Bronchial epithelial cell (primary cell): ENCODE measurements around the gene CARHSP1. TPM values are rescaled to one million over a fixed set of nuclear protein-coding genes. Genes with fewer than 3 reads are reported as not detected.
A peak's percentile ranks its signal among the peaks of the same experiment; 100 is the strongest.

Source experiments
- DNase-seq: peaks from one replicate; pipeline ENCODE4 v3.0.0-alpha.2; 2010; ENCODE audit warnings: low read depth
- FAIRE-seq: peaks from 2 replicates; lab custom pipeline; 2011; peaks lifted over from hg19 to GRCh38; lab: Jason Lieb, UNC
- H3K27me3 ChIP-seq: 2 replicates; pipeline ENCODE4 v1.5.1; 2011; ENCODE audit warnings: low read length; ENCODE audit not compliant: control insufficient read depth, insufficient read depth
- H3K36me3 ChIP-seq: 2 replicates; pipeline ENCODE4 v1.5.1; 2011; ENCODE audit warnings: low read length; ENCODE audit not compliant: control insufficient read depth, insufficient read depth
- H3K4me3 ChIP-seq: 2 replicates; pipeline ENCODE4 v1.5.1; 2011; ENCODE audit warnings: mild to moderate bottlenecking, low read depth, low read length, control low read depth
- total RNA-seq: library from RNA; depleted of rRNA; stranded (reverse); fragments of >200 nt; gene quantifications from 2 replicates; pipeline ENCODE4 v1.2.1, GENCODE V29; 2014
- TF ChIP-seq, protein P1 (sequence below): IDR thresholded peaks from 2 replicates; pipeline ENCODE4 v1.5.1; 2011; ENCODE audit warnings: mild to moderate bottlenecking, moderate library complexity, low read length, control low read depth, inconsistent platforms; ENCODE audit not compliant: insufficient read depth, severe bottlenecking

The CARHSP1 gene
- total RNA-seq, 1 donor from 2014 or later: 63.7 TPM

DNA sequence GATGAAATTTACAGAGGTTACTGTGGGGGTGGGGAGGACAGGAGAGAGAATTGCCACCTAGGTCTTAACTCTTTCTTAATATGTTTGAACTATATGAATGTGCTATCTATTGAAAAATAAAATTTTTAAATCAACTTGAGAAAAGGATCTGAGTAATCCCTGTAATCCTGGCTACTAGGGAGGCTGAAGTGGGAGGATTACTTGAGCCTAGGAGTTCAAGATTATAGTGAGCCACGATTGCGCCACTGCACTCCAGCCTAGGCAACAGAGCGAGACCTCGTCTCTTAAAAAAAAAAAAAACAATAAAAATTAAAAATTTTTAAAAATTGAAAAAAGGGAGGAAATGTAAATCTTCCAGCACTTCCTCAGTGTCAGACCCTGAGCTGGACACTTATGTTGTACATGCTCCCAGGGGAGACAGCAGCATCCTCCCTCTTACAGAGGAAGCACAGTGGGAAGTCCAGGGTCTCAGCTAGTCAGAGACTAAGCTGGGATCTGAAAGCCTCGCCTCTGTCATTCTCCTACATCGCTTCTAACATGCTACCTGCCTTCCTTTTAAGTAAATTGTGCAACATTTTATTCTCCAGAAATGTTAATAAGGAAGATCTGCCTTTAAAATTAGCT lies 49.3 kb downstream of the CARHSP1 start:
- FAIRE-seq: no peak

DNA sequence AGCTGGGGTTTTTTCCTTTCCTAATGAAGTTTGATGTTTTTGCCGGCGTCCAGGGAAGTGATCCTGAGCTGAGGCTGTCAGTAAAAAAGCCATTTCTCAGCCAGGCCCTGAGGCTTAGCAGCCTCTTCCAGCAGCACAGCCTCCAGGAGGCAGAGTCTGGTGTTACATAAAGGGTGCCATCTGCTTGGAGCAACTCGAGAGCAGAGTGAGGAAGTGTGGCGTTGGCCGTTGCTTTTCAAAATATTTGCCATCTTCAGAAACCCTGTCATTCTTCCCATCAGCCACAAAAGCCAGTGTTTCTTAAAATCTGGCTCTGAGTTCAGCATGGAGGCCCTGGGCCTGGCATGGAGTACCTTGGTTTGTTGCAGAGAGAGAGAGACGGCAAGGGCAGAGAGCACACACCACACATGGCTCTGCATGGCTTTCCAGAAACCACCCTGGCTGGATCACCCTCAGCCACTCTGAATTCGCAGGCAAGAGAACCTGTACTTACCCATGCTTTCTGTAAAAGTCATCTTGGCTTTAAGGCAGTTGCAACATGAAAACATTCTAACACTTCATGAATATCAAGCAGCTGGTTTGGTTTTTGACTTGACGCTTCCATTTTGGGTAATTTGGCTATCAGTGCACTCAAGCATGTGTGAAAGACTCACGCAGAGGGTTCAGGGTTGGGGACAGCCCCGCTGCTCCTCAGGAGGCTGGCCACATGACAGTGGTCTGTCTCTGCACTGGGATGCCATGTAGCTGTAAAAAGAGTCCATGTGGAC lies 50.1 kb downstream of the CARHSP1 start:
- no peak for DNase-seq
- FAIRE-seq: no peak
- no peaks in the 10 kb centered on the region for H3K27me3 ChIP-seq
- TF ChIP-seq, protein P1, sequence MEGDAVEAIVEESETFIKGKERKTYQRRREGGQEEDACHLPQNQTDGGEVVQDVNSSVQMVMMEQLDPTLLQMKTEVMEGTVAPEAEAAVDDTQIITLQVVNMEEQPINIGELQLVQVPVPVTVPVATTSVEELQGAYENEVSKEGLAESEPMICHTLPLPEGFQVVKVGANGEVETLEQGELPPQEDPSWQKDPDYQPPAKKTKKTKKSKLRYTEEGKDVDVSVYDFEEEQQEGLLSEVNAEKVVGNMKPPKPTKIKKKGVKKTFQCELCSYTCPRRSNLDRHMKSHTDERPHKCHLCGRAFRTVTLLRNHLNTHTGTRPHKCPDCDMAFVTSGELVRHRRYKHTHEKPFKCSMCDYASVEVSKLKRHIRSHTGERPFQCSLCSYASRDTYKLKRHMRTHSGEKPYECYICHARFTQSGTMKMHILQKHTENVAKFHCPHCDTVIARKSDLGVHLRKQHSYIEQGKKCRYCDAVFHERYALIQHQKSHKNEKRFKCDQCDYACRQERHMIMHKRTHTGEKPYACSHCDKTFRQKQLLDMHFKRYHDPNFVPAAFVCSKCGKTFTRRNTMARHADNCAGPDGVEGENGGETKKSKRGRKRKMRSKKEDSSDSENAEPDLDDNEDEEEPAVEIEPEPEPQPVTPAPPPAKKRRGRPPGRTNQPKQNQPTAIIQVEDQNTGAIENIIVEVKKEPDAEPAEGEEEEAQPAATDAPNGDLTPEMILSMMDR: no peak
- peaks cover 28% of the 10 kb centered on the region for H3K36me3 ChIP-seq
- no peak overlapping the region for H3K4me3 ChIP-seq

More for the DNA sequence above, 49.3 kb downstream of the CARHSP1 start:
- TF ChIP-seq, protein P1: no peak
- no peak for DNase-seq
- H3K27me3 ChIP-seq: no peaks in the 10 kb centered on the region
- peaks cover 23% of the 10 kb centered on the region for H3K36me3 ChIP-seq
- H3K4me3 ChIP-seq: no peak overlapping the region

DNA sequence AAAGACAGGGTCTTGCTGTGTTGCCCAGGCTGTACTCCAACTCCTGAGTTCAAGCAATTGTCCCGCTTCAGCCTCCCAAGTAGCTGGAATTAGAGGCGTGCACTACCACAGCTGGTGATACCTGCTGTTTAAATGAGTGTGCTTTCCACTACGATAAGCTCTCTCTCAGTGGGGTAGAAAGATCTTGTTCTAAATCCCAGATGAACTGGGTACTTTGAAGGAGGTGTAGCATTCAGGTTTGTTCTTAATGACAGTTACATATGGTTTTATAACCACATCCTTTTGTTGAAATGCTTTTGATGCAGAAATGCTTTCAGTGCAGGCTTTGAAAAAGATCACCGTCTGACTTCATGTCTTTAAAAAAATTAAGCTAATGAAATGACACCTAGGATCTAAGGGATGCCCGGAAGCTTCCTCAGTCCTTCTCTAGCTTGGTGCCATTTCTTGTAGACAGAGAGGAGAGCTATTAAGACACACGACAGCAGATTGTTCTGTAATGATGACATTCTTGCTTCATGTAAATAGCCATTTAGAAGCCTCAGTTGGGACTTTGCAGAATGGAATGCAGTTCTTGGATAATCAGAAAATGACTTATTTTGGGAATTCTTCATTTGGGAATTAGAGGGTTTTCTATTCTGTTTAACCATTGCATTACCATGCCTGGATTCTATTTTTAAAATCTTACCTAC lies 51.7 kb downstream of the CARHSP1 start:
- H3K36me3 ChIP-seq: peaks cover 38% of the 10 kb centered on the region
- no peak for DNase-seq
- H3K4me3 ChIP-seq: no peak overlapping the region
- FAIRE-seq: no peak
- TF ChIP-seq, protein P1: no peak
- no peaks in the 10 kb centered on the region for H3K27me3 ChIP-seq

DNA sequence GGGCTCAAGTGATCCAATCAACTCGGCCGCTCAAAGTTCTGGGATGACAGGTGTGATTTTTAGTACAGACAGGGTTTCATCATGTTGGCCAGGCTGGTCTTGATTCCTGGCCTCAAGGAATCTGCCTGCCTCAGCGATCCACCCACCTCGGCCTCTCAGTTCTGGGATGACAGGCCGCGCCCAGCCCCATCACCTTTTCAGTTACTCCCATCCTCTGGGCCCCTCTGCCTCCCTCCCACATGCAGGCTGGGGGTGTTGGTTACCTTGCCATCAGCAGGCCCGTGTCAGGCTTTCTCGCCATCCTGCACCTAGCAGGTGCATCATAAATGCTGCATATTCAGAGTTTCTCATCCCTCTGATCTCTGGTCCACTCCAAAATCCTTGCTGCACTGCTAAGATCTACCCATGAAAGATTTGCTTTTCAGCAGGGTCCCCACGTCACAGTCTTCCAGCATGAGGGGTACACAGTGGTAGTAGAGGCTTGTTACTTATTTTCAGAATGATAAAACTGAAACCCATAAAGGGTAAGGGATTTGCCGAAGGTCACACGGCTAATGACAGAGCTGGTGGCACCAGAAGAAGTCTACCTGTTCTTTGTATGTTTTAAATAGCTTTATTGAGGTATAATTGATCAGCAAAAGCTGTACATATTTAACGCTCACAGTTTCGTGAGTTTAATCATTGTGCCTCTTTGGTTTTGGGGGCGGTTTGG lies 54.6 kb downstream of the CARHSP1 start:
- Histone ChIP-seq H3K4me3 (no peak overlapping the region), H3K27me3 (no peaks in the 10 kb centered on the region), H3K36me3 (peaks cover 36% of the 10 kb centered on the region)
- no peak for DNase-seq
- TF ChIP-seq, protein P1: no peak
- no peak for FAIRE-seq

DNA sequence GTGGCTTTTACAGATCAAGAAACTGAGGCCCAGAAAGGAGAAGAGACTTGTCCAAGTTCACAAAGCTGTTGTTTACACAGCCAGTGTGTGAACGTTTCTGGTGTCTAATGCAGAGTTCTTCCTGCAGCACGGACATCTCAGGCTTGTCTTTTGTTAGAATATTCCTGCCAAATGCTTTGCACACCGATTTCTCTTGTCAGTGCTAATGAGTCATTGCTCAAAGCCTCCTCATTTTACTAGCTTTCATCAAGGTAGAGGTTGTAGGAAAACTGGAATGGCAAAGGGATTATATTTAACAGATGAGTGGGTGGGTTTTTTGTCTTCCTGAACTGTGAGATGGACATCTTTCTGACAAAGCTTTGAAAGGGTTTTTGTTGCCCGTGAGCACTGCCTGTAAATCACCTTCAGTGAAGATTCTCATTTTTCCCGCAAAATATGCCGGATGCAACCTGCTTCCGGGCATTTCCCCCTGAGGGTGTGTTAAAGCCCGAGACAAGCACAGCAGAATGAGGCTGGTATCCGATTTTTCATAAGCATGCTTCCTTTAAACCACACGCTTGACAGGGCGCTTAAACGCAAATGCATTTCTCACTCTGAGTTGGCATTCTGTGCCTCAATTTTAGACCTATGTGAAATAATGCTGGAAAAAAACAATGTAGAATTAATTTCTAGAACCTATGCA lies 56.5 kb downstream of the CARHSP1 start:
- peaks cover 35% of the 10 kb centered on the region for H3K36me3 ChIP-seq
- H3K4me3 ChIP-seq: no peak overlapping the region
- TF ChIP-seq, protein P1: no peak
- no peaks in the 10 kb centered on the region for H3K27me3 ChIP-seq
- DNase-seq (no peak), FAIRE-seq (peak; percentile 58)
